22Rv1 (cell line): ENCODE results near the gene PRKD1.

Source experiments
- ZFX ChIP-seq: fragments of 450-650 bp; IDR thresholded peaks from 2 replicates; pipeline ENCODE4 v1.6.1; 2017; ENCODE audit warnings: antibody characterized with exemption, borderline replicate concordance
- TF ChIP-seq, protein P1 (sequence below): fragments of 450-650 bp; IDR thresholded peaks from 2 replicates; pipeline ENCODE4 v1.5.1; 2017; ENCODE audit warnings: mild to moderate bottlenecking

- TF ChIP-seq, protein P1, sequence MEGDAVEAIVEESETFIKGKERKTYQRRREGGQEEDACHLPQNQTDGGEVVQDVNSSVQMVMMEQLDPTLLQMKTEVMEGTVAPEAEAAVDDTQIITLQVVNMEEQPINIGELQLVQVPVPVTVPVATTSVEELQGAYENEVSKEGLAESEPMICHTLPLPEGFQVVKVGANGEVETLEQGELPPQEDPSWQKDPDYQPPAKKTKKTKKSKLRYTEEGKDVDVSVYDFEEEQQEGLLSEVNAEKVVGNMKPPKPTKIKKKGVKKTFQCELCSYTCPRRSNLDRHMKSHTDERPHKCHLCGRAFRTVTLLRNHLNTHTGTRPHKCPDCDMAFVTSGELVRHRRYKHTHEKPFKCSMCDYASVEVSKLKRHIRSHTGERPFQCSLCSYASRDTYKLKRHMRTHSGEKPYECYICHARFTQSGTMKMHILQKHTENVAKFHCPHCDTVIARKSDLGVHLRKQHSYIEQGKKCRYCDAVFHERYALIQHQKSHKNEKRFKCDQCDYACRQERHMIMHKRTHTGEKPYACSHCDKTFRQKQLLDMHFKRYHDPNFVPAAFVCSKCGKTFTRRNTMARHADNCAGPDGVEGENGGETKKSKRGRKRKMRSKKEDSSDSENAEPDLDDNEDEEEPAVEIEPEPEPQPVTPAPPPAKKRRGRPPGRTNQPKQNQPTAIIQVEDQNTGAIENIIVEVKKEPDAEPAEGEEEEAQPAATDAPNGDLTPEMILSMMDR = no peak
- TF ChIP-seq ZFX = no peak
These were observed 290.2 kb downstream of the PRKD1 start for GRCh38 chr14:29637411-29637810.
